Bone marrow (tissue), 2 donors: ENCODE results near the gene ACBD5.
A peak's percentile ranks its signal among the peaks of the same experiment; 100 is the strongest.
"Not testable (repeated sequence)": the region's sequence is repeated elsewhere in the genome, so short reads cannot be mapped to it uniquely, and the experiment has no call there.

Experiments
- DNase-seq, 2 donors: peaks; one replicate each; lab custom pipeline; 2025; lab: John Stamatoyannopoulos, UW

ACBD5 gene, protein sequence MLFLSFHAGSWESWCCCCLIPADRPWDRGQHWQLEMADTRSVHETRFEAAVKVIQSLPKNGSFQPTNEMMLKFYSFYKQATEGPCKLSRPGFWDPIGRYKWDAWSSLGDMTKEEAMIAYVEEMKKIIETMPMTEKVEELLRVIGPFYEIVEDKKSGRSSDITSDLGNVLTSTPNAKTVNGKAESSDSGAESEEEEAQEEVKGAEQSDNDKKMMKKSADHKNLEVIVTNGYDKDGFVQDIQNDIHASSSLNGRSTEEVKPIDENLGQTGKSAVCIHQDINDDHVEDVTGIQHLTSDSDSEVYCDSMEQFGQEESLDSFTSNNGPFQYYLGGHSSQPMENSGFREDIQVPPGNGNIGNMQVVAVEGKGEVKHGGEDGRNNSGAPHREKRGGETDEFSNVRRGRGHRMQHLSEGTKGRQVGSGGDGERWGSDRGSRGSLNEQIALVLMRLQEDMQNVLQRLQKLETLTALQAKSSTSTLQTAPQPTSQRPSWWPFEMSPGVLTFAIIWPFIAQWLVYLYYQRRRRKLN

DNA sequence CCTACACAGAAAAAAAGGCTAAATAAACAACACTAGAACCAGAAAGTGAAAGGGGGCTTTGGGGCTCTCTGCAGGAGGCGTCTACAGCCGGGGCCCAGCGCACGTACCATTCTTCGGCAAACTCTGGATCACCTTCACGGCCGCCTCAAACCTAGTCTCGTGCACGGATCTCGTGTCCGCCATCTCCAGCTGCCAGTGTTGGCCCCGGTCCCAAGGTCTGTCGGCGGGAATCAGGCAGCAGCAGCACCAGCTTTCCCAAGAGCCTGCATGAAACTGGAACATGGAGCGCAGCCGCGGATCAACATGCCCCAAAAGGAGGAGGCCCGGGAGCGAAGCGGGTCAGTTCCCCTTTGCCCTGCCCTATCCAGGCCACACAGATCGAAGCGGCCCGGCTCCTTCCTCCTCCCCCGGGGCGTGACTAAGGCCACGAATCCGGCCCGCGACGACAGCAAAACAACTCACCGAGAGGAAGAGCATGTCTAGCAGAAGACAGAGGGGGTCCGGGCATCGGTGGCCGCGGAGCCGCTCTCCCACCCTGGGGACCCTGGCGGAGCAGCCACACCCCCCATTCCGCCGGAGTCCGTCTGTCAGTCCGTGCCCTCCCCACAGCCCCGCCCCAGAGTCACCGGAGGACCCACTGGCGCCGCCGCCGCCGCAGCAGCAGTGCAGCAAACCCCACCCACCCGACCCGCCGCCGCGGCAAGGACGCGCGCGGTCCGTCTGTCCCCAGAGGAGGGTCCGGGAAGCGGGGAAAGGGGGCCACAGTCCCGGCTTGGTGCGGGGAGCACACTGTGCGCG lies at the start of gene ACBD5:
Gene ACBD5, minus strand, starts transcription at position 586 of the 798 bp plus-strand sequence. Its CDS starts 109 bp downstream, at position 477.
- peak; percentile 66 to 86 for DNase-seq

DNA sequence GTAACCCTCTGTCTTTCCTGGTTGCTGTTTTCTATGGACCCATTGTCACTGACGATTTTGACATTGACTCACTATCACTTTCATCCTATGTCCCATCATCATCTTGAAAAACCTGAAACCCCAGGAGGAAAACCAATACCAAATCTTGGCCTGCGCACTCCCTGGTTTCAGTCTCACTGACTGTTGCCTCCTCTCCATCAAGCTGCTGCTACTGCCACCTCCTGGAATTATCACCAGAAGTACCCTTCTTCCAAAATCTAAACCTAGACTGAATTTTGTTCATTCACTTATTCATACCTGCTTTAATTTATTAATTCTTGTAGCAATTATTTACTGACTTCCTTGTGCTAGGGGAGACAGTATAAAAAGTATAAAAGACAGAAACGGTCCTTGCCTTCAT lies 44.5 kb upstream of the ACBD5 start:
- DNase-seq: peak in 1 of 2 donors; percentile 2

DNA sequence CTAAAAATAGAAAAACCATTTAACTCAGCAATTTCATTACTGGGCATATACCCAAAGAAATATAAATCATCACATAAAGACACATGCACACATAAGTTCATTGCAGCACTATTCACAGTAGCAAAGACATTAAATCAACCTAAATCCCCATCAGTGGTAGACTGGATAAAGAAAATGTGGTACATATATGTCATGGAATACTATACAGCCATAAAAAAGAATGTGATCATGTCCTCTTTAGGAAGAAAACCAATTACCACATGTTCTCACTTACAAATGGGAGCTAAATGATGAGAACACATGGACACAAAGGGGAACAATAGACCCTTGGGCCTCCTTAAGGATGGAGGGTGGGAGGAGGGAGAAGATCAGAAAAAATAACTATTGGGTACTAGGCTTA lies 36.0 kb upstream of the ACBD5 start:
- DNase-seq: no peak

DNA sequence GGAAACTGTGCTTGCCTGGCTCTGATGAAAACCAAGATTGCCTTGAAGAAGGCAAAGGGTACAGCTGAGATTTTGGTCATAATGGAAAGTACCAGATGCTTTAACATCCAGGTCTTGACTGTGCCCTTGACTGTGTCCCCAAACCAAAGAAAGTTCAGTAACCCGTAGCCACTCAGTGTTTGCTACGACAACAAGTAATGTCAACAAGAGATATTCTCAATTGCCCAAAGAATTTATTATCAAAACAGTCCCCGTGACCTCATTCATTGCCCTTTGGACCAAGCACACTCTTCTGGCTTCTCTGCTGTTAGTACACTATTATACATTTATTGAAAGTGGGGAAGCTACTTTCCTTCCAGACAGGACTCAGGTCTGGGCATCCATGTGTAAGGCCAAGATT lies 25.4 kb upstream of the ACBD5 start:
- DNase-seq: not testable (repeated sequence)

DNA sequence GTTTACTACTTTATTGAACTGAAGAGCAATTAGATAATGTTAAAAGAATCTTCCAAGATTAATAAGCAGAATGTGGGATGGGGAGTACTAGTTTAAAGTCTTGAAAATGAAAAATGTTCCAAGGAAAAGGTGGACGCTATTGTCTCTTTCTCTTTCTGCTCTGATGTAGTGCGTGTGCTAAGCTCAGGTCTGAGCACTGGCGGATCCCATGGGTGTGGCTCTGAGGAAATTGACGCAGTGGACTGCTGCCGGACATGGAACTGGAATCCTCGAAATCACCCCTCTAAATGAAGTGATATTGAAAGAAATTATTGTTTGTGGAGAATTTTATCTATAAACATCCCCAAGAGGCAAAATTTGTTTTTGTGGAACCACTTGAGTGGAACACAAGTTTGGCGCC lies 22.2 kb upstream of the ACBD5 start:
- DNase-seq: not testable (repeated sequence)

DNA sequence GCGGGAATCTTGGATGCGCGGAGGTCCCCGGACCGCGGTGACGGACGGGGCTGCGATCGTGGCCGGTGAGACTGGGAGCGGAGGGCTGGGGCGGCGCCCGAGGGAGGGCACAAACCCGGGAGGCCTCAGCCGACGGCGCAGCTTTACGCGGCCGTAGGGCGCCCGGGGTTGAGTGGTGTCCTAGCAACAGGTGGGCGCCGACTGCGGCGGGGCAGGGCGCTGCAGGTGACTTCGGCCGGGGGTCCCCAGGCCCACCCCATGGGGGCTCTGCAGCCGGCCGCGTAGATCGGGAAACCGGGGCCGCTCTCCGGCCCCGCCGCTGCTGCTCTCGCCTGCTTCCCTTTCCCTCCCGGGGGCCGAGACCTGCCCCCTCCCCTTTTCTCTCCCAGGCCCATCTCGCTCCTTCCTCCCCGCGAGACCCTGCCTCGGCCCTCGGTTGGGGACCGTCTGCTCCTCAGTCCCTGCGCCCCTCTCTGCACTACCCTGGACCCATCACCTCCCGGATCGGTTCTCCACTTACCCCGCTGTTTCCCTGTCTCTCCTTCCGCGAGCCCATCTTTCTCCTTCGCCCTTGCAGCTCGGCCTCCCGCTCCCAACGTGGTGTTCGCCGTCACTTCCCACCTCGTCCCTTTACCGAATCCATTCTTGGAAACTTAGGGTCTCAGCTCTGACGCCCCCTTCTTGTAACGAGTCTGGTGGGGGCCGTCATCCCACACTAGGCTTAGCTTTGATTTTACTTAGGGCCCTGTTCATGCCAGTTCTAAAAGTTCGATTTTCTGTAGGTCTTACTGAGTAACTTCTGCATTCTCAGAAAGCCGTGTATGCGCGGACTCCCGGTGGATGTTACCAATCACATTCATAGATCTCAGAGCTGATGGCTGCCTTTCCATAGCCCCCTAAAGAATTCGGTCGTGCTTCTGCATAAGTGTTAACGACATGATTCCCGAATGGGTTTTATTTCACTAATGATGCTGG lies 18.5 kb upstream of the ACBD5 start:
- no peak for DNase-seq

DNA sequence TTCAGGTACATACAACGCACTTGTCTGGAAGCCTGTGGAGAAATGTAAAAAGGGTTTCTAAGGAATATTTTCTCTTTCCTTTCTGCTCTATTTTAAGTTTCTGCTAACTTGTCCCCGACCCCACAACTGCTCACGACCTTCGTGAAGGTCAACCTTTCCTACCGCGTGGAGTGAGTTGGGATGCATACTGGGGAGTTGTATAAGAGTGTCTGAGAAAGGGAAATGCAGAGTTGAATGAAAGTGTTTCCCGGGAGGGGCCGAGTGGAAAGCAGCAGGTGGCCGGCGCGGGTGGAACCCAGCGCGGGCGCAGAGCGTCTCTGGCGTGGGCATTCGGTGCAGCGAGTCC lies 17.9 kb upstream of the ACBD5 start:
- DNase-seq: no peak

DNA sequence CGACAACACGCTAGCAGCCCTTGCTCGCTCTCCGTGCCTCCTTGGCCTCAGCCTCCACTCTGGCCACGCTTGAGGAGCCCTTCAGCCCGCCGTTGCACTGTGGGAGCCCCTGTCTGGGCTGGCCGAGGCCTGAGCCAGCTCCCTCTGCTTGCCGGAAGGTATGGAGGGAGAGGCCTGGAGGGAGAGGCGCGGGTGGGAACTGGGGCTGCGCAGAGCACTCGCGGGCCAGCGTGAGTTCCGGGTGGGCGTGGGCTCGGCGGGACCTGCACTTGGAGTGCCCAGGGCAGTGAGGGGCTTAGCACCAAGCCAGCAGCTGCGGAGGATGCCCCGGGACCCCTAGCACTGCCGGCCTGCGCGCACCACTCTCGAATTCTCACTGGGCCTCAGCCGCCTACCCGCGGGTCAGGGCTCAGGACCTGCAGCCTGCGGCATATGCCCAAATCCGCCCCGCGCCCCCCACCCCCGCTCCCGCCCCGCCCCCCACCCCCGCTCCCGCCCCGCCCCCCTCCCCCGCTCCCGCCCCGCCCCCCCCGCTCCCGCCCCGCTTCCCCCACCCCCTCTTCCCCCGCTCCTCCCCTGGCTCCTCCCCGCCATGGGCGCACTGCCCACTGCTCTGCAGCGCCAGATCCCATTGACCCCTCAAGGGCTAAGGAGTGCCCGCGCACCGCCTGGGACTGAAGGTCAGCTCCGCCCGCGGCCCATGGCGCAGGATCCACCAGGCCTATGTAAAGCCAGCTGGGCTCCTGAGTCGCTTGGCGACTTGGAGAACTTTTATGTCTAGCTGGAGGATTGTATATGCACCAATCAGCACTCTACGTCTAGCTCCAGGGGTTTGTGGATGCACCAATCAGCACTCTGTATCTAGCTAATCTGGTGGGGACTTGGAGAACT lies 15.9 kb upstream of the ACBD5 start:
- DNase-seq: no peak

DNA sequence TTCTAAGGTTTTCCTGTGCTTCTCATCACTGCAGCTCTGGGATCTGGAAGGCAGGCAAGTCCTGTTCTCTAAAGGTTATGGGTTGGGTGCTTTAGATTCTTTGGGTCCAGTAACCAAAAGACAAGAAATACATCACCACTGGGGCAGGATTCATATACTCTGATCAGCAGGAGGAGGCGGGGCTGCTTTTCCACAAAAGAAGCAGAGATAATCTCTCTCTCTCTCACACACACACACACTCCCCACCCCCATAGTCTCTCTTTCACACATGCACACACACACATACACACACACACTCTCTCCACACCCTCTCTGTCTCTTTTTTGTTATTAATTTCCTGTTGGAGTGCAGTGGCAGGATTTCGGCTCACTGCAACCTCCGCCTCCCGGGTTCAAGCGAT lies 13.0 kb upstream of the ACBD5 start:
- no peak for DNase-seq

DNA sequence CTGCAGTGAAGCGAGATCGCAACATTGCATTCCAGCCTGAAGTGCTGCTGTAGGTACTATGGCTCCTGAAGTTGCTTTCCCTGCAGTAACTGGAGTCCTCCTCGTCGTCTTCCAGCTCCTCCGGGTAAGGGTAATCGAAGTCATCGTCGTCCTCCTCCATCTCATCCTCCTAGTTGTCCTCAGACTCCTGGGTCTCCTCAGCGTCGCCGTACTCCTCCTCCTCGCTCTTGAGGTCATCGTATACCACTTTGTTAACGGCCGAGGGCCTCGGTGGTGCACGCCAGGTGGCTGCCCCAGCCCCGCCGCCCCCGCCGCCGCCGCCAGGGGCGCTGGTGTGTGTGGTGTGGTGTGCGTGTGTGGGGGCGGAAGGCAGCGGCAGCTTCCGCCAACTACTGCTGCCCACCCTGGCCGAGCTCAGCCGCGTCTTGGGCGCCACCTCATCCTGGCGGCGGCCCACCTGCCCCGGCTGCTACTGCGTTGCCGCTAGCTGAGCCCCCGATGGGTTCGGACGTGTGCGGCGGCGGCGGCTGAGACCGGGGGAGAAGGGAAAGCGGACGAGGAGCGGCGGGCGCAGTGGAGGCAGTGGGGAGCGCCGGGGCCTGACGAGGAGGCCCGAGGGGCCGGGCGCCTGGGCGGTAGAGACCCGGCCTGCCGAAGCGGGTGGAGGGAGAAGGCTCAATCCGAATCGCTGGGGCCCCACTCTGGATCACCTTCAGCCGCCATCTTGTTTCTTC lies 11.8 kb upstream of the ACBD5 start:
- DNase-seq: peak in 1 of 2 donors; percentile 65

DNA sequence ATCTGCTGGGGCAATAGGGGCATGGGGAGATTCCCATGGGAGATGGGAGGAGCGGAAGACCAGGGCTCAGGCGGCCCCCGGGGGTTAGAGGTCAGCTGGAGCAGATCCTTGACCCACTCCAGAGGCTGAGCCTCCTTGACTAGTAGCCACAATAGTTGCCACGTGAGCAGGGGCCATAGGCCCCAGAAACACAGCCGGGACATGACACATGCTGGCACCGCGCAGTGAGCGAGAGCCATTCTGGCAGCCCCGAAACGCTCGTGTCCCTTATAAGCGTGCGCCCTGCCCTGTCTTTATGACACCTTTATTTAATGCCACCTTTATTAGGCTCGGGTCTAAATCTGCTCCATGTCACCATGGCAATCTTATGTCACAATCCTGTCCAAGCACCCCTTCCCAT lies 11.0 kb upstream of the ACBD5 start:
- no peak for DNase-seq

DNA sequence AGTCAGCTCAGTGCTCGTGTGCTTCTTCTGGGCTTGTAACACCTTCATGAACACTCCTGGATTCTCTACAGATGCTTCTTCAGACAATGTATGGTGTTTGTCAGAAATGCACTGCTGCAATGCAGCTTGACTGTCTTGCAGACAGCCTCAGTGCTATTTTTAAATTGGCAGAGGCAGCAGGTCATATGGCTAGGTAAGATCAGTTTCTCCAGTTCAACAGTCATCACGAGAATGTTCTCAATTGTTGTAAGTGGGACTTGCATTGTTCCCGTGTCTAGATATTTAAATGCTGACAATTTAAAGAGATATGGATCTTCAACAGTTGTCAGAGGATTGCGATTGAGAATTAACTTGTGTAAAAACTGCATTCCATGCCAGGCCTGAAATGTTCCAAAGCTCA lies 7.6 kb upstream of the ACBD5 start:
- no peak for DNase-seq

DNA sequence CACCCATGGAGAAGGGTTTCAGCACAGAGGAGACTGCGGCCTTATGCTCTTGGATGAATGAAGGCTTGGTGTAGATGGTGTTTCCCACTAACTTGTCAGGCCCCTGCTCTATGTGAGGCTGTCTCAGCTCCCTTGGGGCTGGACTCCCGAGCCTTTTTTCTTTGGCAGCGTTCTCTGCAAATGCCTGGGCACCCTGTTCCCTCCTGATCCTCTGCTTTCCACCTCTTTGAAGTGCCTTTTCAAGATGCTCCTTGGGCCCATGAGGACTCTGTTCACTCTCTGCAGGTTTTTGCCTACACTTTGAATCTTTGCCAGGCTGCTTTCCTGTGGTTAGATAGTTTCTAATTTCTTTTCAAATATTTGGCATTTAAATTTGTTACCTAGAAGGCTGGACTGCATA lies 6.8 kb upstream of the ACBD5 start:
- DNase-seq: no peak

DNA sequence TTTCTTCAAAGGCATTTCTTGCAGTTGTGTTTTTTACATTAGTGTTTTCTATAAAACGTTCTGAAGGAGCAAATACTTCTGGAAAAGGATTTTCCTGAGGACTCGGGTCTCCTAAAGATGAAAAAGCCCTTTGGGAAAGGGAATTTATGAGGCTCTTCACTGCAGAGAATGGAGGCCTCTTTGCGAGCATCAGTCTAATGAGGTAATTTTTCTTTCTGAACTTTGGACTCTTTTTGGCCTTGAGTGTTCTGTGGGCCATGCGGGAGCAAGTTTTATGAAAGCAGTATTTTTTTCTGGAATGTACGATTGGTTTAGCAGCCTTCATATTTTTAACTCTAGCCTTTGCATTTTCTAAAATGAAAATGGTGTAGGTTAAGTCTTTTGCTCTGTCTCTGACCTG lies 6.4 kb upstream of the ACBD5 start:
- no peak for DNase-seq

DNA sequence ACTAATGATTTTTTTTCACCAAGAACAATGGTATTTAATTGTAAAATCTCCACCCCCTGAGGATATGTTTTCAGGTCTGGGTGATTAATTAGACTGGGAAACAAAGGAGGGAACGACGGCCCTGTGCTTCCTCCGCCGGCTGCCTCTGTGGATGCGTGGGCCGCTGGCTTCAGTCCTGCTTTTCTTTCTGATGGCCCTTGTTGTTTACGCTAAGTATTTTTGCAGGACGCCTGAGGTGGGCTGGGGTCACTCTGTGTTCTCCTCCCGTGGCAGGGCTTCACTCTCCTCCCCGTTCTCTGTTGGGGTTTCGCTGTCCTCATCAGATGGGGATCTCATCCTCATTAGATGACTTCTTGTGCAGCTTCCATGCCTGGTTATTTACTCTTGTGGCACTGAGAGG lies 5.2 kb upstream of the ACBD5 start:
- no peak for DNase-seq

DNA sequence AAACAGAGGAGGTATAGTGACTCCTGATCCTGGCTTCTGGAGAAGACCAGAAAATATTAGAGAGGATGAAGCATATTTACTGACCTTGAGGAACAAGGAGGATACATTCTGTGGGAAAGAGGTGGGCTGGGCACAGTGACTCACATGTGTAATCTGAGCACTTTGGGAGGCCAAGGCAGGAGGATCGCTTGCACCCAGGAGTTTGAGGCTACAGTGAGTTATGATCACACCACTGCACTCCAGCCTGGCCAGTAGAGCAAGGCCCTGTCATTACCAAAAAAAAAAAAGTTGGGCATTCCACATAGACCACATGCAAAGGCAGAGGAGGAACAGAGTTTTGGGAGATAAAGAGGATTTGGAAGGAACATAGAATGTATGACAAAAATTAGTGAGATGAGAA lies 4.4 kb upstream of the ACBD5 start:
- DNase-seq: no peak

DNA sequence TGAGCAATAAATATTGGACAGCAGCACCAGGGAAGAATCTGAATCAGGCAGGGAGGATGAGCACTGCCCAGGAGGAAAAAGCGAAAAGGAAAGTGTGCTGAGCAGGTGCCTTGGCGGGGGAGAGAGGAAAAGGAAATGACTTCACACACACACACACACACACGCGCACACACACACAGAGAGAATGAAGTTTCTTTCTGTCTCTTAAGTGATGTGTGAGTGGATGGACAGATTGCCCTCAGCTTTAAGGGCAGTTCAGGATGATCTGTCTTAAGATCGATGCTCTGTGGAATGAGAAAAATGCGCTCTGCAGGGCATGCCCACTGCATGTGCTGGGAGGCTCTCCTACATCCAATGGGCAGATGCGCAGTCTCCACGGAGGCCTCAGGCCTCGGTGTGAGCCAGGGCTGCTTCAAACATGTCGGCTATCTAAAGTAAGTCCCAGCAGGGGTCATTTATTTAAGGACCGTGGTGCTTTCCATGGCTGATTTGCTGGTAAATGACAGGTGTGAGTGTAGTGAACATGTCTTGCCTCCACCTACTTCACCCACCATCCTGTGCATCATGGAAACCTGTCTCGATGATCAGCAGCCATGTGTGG lies 2.5 kb upstream of the ACBD5 start:
- peak in 1 of 2 donors; percentile 83 for DNase-seq

DNA sequence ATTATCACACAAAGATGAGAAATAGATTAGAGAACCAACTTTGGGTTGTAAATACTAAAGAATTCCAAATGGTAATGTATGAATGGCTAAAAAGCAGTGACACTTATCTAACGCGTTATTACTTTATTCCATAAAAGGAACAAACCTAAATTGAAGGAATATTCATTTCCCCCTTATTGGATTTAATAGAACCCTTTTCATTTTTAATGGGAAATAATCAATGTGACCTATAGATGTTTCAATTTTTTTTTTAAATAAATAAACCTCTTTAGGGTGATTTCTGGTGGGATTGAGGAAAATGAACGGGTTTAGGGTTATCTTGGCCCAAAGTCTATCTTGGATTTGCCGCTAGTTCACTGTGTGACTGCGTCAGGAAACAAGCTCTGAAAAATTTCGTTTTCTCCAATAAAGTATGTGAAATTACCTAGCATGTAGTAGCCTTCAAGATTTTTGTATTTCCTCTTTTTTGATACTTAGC lies 1.9 kb upstream of the ACBD5 start:
- no peak for DNase-seq

DNA sequence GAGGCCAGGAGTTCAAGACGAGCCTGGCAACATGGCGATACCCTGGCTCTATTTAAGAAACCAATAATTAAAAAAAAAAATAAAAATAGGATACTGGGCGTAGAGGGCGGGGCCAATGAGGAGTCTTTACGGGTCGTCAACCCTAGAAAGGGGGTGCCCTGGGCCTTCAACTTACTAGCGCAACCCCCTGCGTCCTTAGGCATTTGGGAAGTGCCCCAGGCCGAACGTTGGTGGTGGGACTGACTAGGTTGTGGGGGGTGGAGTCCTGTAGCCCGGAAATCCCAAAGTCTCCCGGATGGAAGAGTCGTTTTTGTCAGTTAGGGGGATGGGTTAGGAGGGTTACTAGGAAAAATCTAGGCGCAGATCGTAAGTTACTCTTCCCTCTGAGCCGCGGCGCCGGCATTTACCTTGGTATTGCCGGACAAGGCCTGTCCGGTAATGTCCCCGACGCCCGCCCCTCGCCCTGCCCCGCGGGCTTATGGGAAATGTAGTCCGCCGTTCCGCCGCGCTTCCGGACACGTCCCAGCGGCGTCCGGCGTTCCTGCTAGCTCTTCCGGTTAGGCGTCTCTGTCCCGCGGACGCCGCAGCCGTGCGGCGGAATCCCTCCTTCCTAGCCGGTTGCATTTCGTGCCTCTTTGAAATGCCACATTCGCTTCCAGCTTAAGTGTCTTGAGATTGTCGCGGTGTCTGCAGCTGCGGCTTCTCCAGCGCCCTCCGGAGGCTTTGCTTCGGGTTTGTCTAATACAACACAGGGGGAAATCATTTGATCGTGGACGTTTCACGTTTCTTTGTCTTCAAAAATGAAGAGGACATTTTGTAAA lies 1.3 kb upstream of the ACBD5 start:
- peak; percentile 78 to 81 for DNase-seq
